Bronchial epithelial cell (primary cell): Measurements from ENCODE around the gene MDM1. TPM values are rescaled to one million over a fixed set of nuclear protein-coding genes. Genes with fewer than 3 reads are reported as not detected.

Source experiments
- DNase-seq: peaks from one replicate; pipeline ENCODE4 v3.0.0-alpha.2; 2010; ENCODE audit warnings: low read depth
- FAIRE-seq: peaks from 2 replicates; lab custom pipeline; 2011; peaks lifted over from hg19 to GRCh38; lab: Jason Lieb, UNC
- H3K27me3 ChIP-seq: 2 replicates; pipeline ENCODE4 v1.5.1; 2011; ENCODE audit warnings: low read length; ENCODE audit not compliant: control insufficient read depth, insufficient read depth
- H3K36me3 ChIP-seq: 2 replicates; pipeline ENCODE4 v1.5.1; 2011; ENCODE audit warnings: low read length; ENCODE audit not compliant: control insufficient read depth, insufficient read depth
- H3K4me3 ChIP-seq: 2 replicates; pipeline ENCODE4 v1.5.1; 2011; ENCODE audit warnings: mild to moderate bottlenecking, low read depth, low read length, control low read depth
- CTCF ChIP-seq: IDR thresholded peaks from 2 replicates; pipeline ENCODE4 v1.5.1; 2011; ENCODE audit warnings: mild to moderate bottlenecking, moderate library complexity, low read length, control low read depth, inconsistent platforms; ENCODE audit not compliant: insufficient read depth, severe bottlenecking
- total RNA-seq: library from RNA; depleted of rRNA; stranded (reverse); fragments of >200 nt; gene quantifications from 2 replicates; pipeline ENCODE4 v1.2.1, GENCODE V29; 2014

Gene MDM1
- total RNA-seq, 1 donor from 2014 or later: 5.8 TPM

- DNase-seq: no peak
- no peaks in the 10 kb centered on the region for H3K27me3 ChIP-seq
- no peak for FAIRE-seq
- no peak overlapping the region for H3K4me3 ChIP-seq
- no peak for TF ChIP-seq CTCF
- peaks cover 1% of the 10 kb centered on the region for H3K36me3 ChIP-seq
These were observed 25.6 kb downstream of the MDM1 start for GRCh38 chr12:68306564-68306963.

- DNase-seq (no peak), FAIRE-seq (no peak)
- no peak for TF ChIP-seq CTCF
- H3K4me3 ChIP-seq: no peak overlapping the region
- no peaks in the 10 kb centered on the region for H3K27me3 ChIP-seq
- H3K36me3 ChIP-seq: peaks cover 1% of the 10 kb centered on the region
These were observed 26.9 kb downstream of the MDM1 start for GRCh38 chr12:68305278-68305677.

- H3K36me3 ChIP-seq: peaks cover 1% of the 10 kb centered on the region
- H3K27me3 ChIP-seq: no peaks in the 10 kb centered on the region
- peak; percentile 60 for DNase-seq
- no peak for TF ChIP-seq CTCF
- no peak for FAIRE-seq
- no peak overlapping the region for H3K4me3 ChIP-seq
These were observed 27.5 kb downstream of the MDM1 start for GRCh38 chr12:68304626-68305025.

- Histone ChIP-seq H3K4me3 (no peak overlapping the region), H3K27me3 (no peaks in the 10 kb centered on the region), H3K36me3 (no peaks in the 10 kb centered on the region)
- TF ChIP-seq CTCF: no peak
- FAIRE-seq (no peak), DNase-seq (no peak)
These were observed 28.3 kb downstream of the MDM1 start for GRCh38 chr12:68303850-68304249.

GRCh38 chr12:68297929-68298328 is 34.2 kb downstream of the MDM1 start:
- TF ChIP-seq CTCF: no peak
- Histone ChIP-seq H3K36me3 (no peaks in the 10 kb centered on the region), H3K27me3 (no peaks in the 10 kb centered on the region), H3K4me3 (no peak overlapping the region)
- DNase-seq (no peak), FAIRE-seq (no peak)

- DNase-seq: no peak
- Histone ChIP-seq H3K4me3 (no peak overlapping the region), H3K36me3 (no peaks in the 10 kb centered on the region), H3K27me3 (no peaks in the 10 kb centered on the region)
- no peak for FAIRE-seq
- TF ChIP-seq CTCF: no peak
These were observed 37.9 kb downstream of the MDM1 start for GRCh38 chr12:68294251-68294650.
